ENCODE measurements around the gene HTT.

HTT gene

GRCh38 chr4:3257103-3257555, 182.6 kb downstream of the HTT start:
- FAIRE-seq (no peak), DNase-seq (ENCODE audit: insufficient read length, low spot score) (no peak)
- TF ChIP-seq CTCF (IDR thresholded peaks at IDR 0.05; ENCODE audit: insufficient read depth, missing control alignments): no peak

GRCh38 chr4:3257556-3258482, 183.3 kb downstream of the HTT start:
- no peak for TF ChIP-seq CTCF (IDR thresholded peaks at IDR 0.05; ENCODE audit: insufficient read depth, missing control alignments)
- no peak for FAIRE-seq
- no peak for DNase-seq (ENCODE audit: insufficient read length, low spot score)

- FAIRE-seq (no peak), DNase-seq (ENCODE audit: insufficient read length, low spot score) (no peak)
- no peak for TF ChIP-seq CTCF (IDR thresholded peaks at IDR 0.05; ENCODE audit: insufficient read depth, missing control alignments)
Measured at GRCh38 chr4:3261411-3262207, 187.1 kb downstream of the HTT start.

GRCh38 chr4:3262208-3263052, 187.9 kb downstream of the HTT start:
- DNase-seq (ENCODE audit: insufficient read length, low spot score) (no peak), FAIRE-seq (no peak)
- TF ChIP-seq CTCF (IDR thresholded peaks at IDR 0.05; ENCODE audit: insufficient read depth, missing control alignments): no peak

- no peak for TF ChIP-seq CTCF (IDR thresholded peaks at IDR 0.05; ENCODE audit: insufficient read depth, missing control alignments)
- FAIRE-seq (no peak), DNase-seq (ENCODE audit: insufficient read length, low spot score) (no peak)
Measured at GRCh38 chr4:3263053-3263875, 188.8 kb downstream of the HTT start.

- FAIRE-seq: no peak
- no peak for TF ChIP-seq CTCF (IDR thresholded peaks at IDR 0.05; ENCODE audit: insufficient read depth, missing control alignments)
- DNase-seq (ENCODE audit: insufficient read length, low spot score): no peak
Measured at GRCh38 chr4:3263876-3264193, 189.4 kb downstream of the HTT start.
